Mucosa of rectum (tissue), 2 donors: Measurements from ENCODE around the gene ID2.

Experiments
- H3K27ac ChIP-seq, 2 donors: one replicate each; pipeline ENCODE4 v1.7.0; 2013; ENCODE audit warnings: inconsistent platforms in 2 of 2, low read depth in 2 of 2, low read length in 2 of 2
- H3K27me3 ChIP-seq, 2 donors: one replicate each; pipeline ENCODE4 v1.7.0; 2013; ENCODE audit warnings: low read length in 2 of 2; ENCODE audit not compliant: control insufficient read depth in 2 of 2, insufficient read depth in 2 of 2
- H3K36me3 ChIP-seq, 2 donors: one replicate each; pipeline ENCODE4 v1.7.0; 2013; ENCODE audit warnings: low read length in 2 of 2; ENCODE audit not compliant: control insufficient read depth in 2 of 2, insufficient read depth in 2 of 2
- H3K4me1 ChIP-seq, 2 donors: one replicate each; pipeline ENCODE4 v1.7.0; 2013; ENCODE audit warnings: low read length in 2 of 2, mild to moderate bottlenecking in 1 of 2; ENCODE audit not compliant: control insufficient read depth in 2 of 2, insufficient read depth in 2 of 2
- H3K4me3 ChIP-seq, 2 donors: one replicate each; pipeline ENCODE4 v1.7.0; 2013; ENCODE audit warnings: low read length in 2 of 2
- H3K9ac ChIP-seq, 2 donors: one replicate each; pipeline ENCODE4 v1.7.0; 2013; ENCODE audit warnings: low read length in 2 of 2, low read depth in 1 of 2, mild to moderate bottlenecking in 1 of 2
- H3K9me3 ChIP-seq, 2 donors: one replicate each; pipeline ENCODE4 v1.7.0; 2013; ENCODE audit warnings: low read length in 2 of 2; ENCODE audit not compliant: control insufficient read depth in 2 of 2
- donor health status: healthy.
- donor health status: Normal muscosa, but diverticular disease.

Gene ID2

GRCh38 chr2:8681786-8682692 is at the start of gene ID2:
Gene ID2 (plus strand): TSS chr2:8682056. CDS start chr2:8682166, 110 bp downstream.
- Histone ChIP-seq H3K9ac (peak within 1 kb of the TSS; percentile 93 to 94), H3K27ac (peak within 1 kb of the TSS; percentile 99), H3K36me3 (no peaks in the 10 kb centered on the region), H3K4me1 (peaks cover 15 to 23% of the 10 kb centered on the region in 2 donors), H3K9me3 (no peaks in the 10 kb centered on the region), H3K4me3 (peak within 1 kb of the TSS; percentile 84 to 98), H3K27me3 (peaks cover 0 to 3% of the 10 kb centered on the region in 2 donors)

- H3K9ac ChIP-seq: no peak overlapping the region
- H3K4me1 ChIP-seq: peaks cover 13 to 17% of the 10 kb centered on the region in 2 donors
- H3K9me3 ChIP-seq: no peaks in the 10 kb centered on the region
- no peaks in the 10 kb centered on the region for H3K36me3 ChIP-seq
- H3K27ac ChIP-seq: no peak overlapping the region
- H3K27me3 ChIP-seq: no peaks in the 10 kb centered on the region
- H3K4me3 ChIP-seq: no peak overlapping the region
Measured at GRCh38 chr2:8632755-8633154, 49.1 kb upstream of the ID2 start.

- no peaks in the 10 kb centered on the region for H3K27me3 ChIP-seq
- peaks cover 8 to 13% of the 10 kb centered on the region in 2 donors for H3K4me1 ChIP-seq
- H3K36me3 ChIP-seq: no peaks in the 10 kb centered on the region
- H3K4me3 ChIP-seq: no peak overlapping the region
- H3K9ac ChIP-seq: no peak overlapping the region
- H3K9me3 ChIP-seq: no peaks in the 10 kb centered on the region
- H3K27ac ChIP-seq: no peak overlapping the region
Measured at GRCh38 chr2:8633186-8633734, 48.6 kb upstream of the ID2 start.

GRCh38 chr2:8633735-8634313 is 48.0 kb upstream of the ID2 start:
- no peak overlapping the region for H3K4me3 ChIP-seq
- no peak overlapping the region for H3K9ac ChIP-seq
- H3K36me3 ChIP-seq: no peaks in the 10 kb centered on the region
- H3K27me3 ChIP-seq: no peaks in the 10 kb centered on the region
- no peaks in the 10 kb centered on the region for H3K9me3 ChIP-seq
- H3K4me1 ChIP-seq: peaks cover 2 to 8% of the 10 kb centered on the region in 2 donors
- no peak overlapping the region for H3K27ac ChIP-seq

GRCh38 chr2:8634466-8635172 is 47.2 kb upstream of the ID2 start:
- H3K36me3 ChIP-seq: no peaks in the 10 kb centered on the region
- H3K27me3 ChIP-seq: no peaks in the 10 kb centered on the region
- H3K4me1 ChIP-seq: peaks cover 0 to under 1% of the 10 kb centered on the region in 2 donors
- no peak overlapping the region for H3K4me3 ChIP-seq
- H3K27ac ChIP-seq: no peak overlapping the region
- H3K9ac ChIP-seq: no peak overlapping the region
- no peaks in the 10 kb centered on the region for H3K9me3 ChIP-seq

GRCh38 chr2:8636041-8636491 is 45.8 kb upstream of the ID2 start:
- Histone ChIP-seq H3K4me1 (no peaks in the 10 kb centered on the region), H3K36me3 (no peaks in the 10 kb centered on the region), H3K9me3 (no peaks in the 10 kb centered on the region), H3K27ac (no peak overlapping the region), H3K4me3 (no peak overlapping the region), H3K9ac (no peak overlapping the region), H3K27me3 (no peaks in the 10 kb centered on the region)

- no peak overlapping the region for H3K9ac ChIP-seq
- no peak overlapping the region for H3K27ac ChIP-seq
Measured at GRCh38 chr2:8636721-8637636, 44.9 kb upstream of the ID2 start.

GRCh38 chr2:8638327-8638726 is 43.5 kb upstream of the ID2 start:
- Histone ChIP-seq H3K36me3 (no peaks in the 10 kb centered on the region), H3K27me3 (no peaks in the 10 kb centered on the region), H3K9me3 (no peaks in the 10 kb centered on the region), H3K4me1 (no peaks in the 10 kb centered on the region), H3K4me3 (no peak overlapping the region), H3K9ac (no peak overlapping the region), H3K27ac (no peak overlapping the region)

More at GRCh38 chr2:8636721-8637636, 44.9 kb upstream of the ID2 start:
- H3K9me3 ChIP-seq: no peaks in the 10 kb centered on the region
- H3K4me3 ChIP-seq: no peak overlapping the region
- H3K36me3 ChIP-seq: no peaks in the 10 kb centered on the region
- no peaks in the 10 kb centered on the region for H3K27me3 ChIP-seq
- H3K4me1 ChIP-seq: no peaks in the 10 kb centered on the region

- no peak overlapping the region for H3K27ac ChIP-seq
- H3K9me3 ChIP-seq: no peaks in the 10 kb centered on the region
- H3K36me3 ChIP-seq: no peaks in the 10 kb centered on the region
- H3K9ac ChIP-seq: no peak overlapping the region
- no peaks in the 10 kb centered on the region for H3K4me1 ChIP-seq
- no peaks in the 10 kb centered on the region for H3K27me3 ChIP-seq
- H3K4me3 ChIP-seq: no peak overlapping the region
Measured at GRCh38 chr2:8639122-8639635, 42.7 kb upstream of the ID2 start.
